ENCODE data around the gene FBLN1. TPM values are rescaled to one million over a fixed set of nuclear protein-coding genes. Genes with fewer than 3 reads are reported as not detected.

The FBLN1 gene
- total and polyA plus RNA-seq, 2 of the 13 experiments (the other 11 are each of a cell fraction or from before 2014, with no cell fraction given), result 37.3 to 103 TPM

DNA sequence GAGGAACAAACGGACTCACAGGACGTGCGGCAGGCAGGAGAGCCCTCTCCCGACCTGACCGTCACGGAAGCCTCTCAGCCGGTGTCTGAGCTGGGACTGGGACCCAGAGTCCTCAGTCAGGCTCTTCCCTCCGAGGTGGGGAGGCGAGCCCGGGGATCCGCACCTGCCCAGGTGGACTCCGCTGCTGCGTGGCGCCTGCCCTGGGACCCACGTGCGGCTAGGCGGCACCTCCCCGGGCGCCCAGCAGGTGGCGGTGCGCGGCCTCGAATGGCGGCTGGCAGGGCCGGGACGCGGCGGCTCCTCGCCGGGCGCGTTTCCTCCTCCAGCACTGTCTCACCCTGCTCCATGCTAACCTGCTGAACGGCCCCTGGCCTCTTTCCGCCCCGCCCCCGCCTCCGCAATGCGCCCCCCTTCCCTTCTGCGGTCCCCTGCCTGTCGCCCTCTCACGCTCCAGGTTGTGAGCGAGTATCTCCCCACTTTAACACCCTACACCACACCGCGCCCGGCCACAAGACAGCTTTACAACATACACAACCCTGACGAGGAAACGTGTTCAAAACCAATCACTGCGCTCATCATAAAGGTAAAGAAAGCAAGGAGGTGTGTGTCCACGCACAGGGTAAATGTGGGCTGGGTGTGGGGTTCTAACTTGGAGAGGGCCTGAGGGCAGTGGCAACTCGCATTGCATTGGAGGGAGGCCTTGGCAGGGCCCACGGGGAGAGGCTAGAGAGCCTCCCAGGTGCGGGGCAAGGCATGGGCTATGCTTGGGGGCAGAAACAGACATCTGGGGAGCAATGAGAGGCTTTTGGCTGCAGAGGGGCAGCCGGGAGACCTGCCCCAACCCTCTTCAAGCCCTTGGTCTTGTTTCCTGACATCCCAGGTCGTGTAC is 143.1 kb downstream of the FBLN1 start (continued):
- TF ChIP-seq, protein P1, sequence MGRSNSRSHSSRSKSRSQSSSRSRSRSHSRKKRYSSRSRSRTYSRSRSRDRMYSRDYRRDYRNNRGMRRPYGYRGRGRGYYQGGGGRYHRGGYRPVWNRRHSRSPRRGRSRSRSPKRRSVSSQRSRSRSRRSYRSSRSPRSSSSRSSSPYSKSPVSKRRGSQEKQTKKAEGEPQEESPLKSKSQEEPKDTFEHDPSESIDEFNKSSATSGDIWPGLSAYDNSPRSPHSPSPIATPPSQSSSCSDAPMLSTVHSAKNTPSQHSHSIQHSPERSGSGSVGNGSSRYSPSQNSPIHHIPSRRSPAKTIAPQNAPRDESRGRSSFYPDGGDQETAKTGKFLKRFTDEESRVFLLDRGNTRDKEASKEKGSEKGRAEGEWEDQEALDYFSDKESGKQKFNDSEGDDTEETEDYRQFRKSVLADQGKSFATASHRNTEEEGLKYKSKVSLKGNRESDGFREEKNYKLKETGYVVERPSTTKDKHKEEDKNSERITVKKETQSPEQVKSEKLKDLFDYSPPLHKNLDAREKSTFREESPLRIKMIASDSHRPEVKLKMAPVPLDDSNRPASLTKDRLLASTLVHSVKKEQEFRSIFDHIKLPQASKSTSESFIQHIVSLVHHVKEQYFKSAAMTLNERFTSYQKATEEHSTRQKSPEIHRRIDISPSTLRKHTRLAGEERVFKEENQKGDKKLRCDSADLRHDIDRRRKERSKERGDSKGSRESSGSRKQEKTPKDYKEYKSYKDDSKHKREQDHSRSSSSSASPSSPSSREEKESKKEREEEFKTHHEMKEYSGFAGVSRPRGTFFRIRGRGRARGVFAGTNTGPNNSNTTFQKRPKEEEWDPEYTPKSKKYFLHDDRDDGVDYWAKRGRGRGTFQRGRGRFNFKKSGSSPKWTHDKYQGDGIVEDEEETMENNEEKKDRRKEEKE (IDR thresholded peaks at IDR 0.05), result no peak
- TF ChIP-seq ZHX1 (CRISPR knock-in tag; IDR thresholded peaks at IDR 0.05; ENCODE audit: low read depth), result peak; percentile 58; the same call in 1 of the 2 replicates
- no peak for TF ChIP-seq RBAK (CRISPR knock-in tag; IDR thresholded peaks at IDR 0.05)
- 0 out of 2 replicates have a peak, but pooled peaks have one; percentile 52 for TF ChIP-seq ZNF782 (CRISPR knock-in tag; IDR thresholded peaks at IDR 0.05; ENCODE audit: borderline replicate concordance)
- TF ChIP-seq ZIK1 (CRISPR knock-in tag; IDR thresholded peaks at IDR 0.05; ENCODE audit: borderline replicate concordance, low read depth), result peak; percentile 81; the same call in 1 of the 2 replicates
- TF ChIP-seq, protein P2, sequence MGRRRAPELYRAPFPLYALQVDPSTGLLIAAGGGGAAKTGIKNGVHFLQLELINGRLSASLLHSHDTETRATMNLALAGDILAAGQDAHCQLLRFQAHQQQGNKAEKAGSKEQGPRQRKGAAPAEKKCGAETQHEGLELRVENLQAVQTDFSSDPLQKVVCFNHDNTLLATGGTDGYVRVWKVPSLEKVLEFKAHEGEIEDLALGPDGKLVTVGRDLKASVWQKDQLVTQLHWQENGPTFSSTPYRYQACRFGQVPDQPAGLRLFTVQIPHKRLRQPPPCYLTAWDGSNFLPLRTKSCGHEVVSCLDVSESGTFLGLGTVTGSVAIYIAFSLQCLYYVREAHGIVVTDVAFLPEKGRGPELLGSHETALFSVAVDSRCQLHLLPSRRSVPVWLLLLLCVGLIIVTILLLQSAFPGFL (CRISPR knock-in tag; IDR thresholded peaks at IDR 0.05), result 0 out of 2 replicates have a peak, but pooled peaks have one; percentile 61
- TF ChIP-seq ZNF777 (CRISPR knock-in tag; IDR thresholded peaks at IDR 0.05), result peak; percentile 68
- 0 out of 2 replicates have a peak, but pooled peaks have one; percentile 26 for TF ChIP-seq RARA (CRISPR knock-in tag; IDR thresholded peaks at IDR 0.05)
- TF ChIP-seq, protein P3, sequence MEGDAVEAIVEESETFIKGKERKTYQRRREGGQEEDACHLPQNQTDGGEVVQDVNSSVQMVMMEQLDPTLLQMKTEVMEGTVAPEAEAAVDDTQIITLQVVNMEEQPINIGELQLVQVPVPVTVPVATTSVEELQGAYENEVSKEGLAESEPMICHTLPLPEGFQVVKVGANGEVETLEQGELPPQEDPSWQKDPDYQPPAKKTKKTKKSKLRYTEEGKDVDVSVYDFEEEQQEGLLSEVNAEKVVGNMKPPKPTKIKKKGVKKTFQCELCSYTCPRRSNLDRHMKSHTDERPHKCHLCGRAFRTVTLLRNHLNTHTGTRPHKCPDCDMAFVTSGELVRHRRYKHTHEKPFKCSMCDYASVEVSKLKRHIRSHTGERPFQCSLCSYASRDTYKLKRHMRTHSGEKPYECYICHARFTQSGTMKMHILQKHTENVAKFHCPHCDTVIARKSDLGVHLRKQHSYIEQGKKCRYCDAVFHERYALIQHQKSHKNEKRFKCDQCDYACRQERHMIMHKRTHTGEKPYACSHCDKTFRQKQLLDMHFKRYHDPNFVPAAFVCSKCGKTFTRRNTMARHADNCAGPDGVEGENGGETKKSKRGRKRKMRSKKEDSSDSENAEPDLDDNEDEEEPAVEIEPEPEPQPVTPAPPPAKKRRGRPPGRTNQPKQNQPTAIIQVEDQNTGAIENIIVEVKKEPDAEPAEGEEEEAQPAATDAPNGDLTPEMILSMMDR (CRISPR knock-in tag; IDR thresholded peaks at IDR 0.05), result peak; percentile 90
- TF ChIP-seq TFDP2 (CRISPR knock-in tag; IDR thresholded peaks at IDR 0.05), result peak; percentile 51
- no peak for TF ChIP-seq ZC3H4 (CRISPR knock-in tag; IDR thresholded peaks at IDR 0.05; ENCODE audit: borderline replicate concordance)
- TF ChIP-seq KLF16 (CRISPR knock-in tag; IDR thresholded peaks at IDR 0.05), result 0 out of 4 replicates have a peak, but pooled peaks of 1 of the 2 experiments have one; percentile 19
- TF ChIP-seq ZBTB44 (CRISPR knock-in tag; IDR thresholded peaks at IDR 0.05), result no peak
- TF ChIP-seq SIX4 (CRISPR knock-in tag; IDR thresholded peaks at IDR 0.05), result no peak
- 0 out of 2 replicates have a peak, but pooled peaks have one; percentile 36 for TF ChIP-seq THAP11 (CRISPR knock-in tag; IDR thresholded peaks at IDR 0.05)

Data from HepG2 (cell line).